MM.1S (cell line): ENCODE data around the gene GMPPA.
A peak's percentile ranks its signal among the peaks of the same experiment; 100 is the strongest.

Source experiments
- DNase-seq: peaks from one replicate; pipeline ENCODE4 v3.0.0-alpha.2; 2015
- H2AFZ ChIP-seq: fragments of 300-600 bp; sonication (generic); 2 replicates; pipeline ENCODE4 v1.6.0; 2016; ENCODE audit warnings: antibody characterized with exemption, low read length
- H3F3A ChIP-seq: fragments of 300-600 bp; sonication (generic); 2 replicates; pipeline ENCODE4 v1.6.1; 2016; ENCODE audit warnings: mild to moderate bottlenecking, antibody characterized with exemption, low read length, moderate library complexity, mixed read lengths; ENCODE audit not compliant: insufficient read depth
- H3K27ac ChIP-seq: fragments of 300-600 bp; sonication (generic); 2 replicates; pipeline ENCODE4 v1.5.1; 2016; ENCODE audit warnings: mild to moderate bottlenecking, low read length
- H3K27me3 ChIP-seq: fragments of 300-600 bp; sonication (generic); replicated peaks from 2 replicates; pipeline ENCODE4 v1.6.0; 2016; ENCODE audit warnings: low read length; ENCODE audit not compliant: insufficient read depth
- H3K36me3 ChIP-seq: fragments of 300-600 bp; sonication (generic); replicated peaks from 2 replicates; pipeline ENCODE4 v1.6.1; 2016; ENCODE audit warnings: mild to moderate bottlenecking, low read length, mixed read lengths; ENCODE audit not compliant: insufficient read depth
- H3K4me1 ChIP-seq: fragments of 300-600 bp; sonication (generic); 2 replicates; pipeline ENCODE4 v1.6.1; 2016; ENCODE audit warnings: low read length, mixed read lengths
- H3K4me2 ChIP-seq: fragments of 300-600 bp; sonication (generic); 2 replicates; pipeline ENCODE4 v1.6.0; 2016; ENCODE audit warnings: low read depth, low read length
- H3K4me3 ChIP-seq: fragments of 300-600 bp; sonication (generic); 2 replicates; pipeline ENCODE4 v1.5.1; 2016; ENCODE audit warnings: low read length, mixed read lengths
- H3K79me2 ChIP-seq: fragments of 300-600 bp; sonication (generic); 2 replicates; pipeline ENCODE4 v1.6.1; 2016; ENCODE audit warnings: mixed run types, low read length, mixed read lengths
- H3K9ac ChIP-seq: fragments of 300-600 bp; sonication (generic); 2 replicates; pipeline ENCODE4 v1.6.1; 2016; ENCODE audit warnings: low read length, mixed read lengths
- H3K9me2 ChIP-seq: fragments of 300-600 bp; sonication (generic); replicated peaks from 2 replicates; pipeline ENCODE4 v1.6.1; 2016; ENCODE audit warnings: mild to moderate bottlenecking, low read length, mixed read lengths; ENCODE audit not compliant: insufficient read depth
- H3K9me3 ChIP-seq: fragments of 300-600 bp; sonication (generic); replicated peaks from 2 replicates; pipeline ENCODE4 v1.6.1; 2016; ENCODE audit warnings: mild to moderate bottlenecking, low read length, mixed read lengths; ENCODE audit not compliant: insufficient read depth
- H4K20me1 ChIP-seq: fragments of 300-600 bp; sonication (generic); 2 replicates; pipeline ENCODE4 v1.6.1; 2016; ENCODE audit warnings: mild to moderate bottlenecking, low read length, moderate library complexity, mixed read lengths; ENCODE audit not compliant: insufficient read depth
- EZH2 ChIP-seq: fragments of 300-600 bp; sonication (generic); optimal IDR thresholded peaks from 2 replicates; pipeline ENCODE3; 2017; ENCODE audit warnings: low read depth, mild to moderate bottlenecking, antibody characterized with exemption, low read length, mixed read lengths
- EZH2phosphoT487 ChIP-seq: fragments of 300-600 bp; sonication (generic); IDR thresholded peaks from 2 replicates; pipeline ENCODE4 v1.6.1; 2018; ENCODE audit warnings: antibody characterized with exemption, low read length
- TF ChIP-seq, protein P1 (sequence below): fragments of 300-600 bp; sonication (generic); IDR thresholded peaks from 2 replicates; pipeline ENCODE4 v1.5.1; 2016; ENCODE audit warnings: antibody characterized with exemption, low read length, mixed read lengths

GMPPA gene

DNA sequence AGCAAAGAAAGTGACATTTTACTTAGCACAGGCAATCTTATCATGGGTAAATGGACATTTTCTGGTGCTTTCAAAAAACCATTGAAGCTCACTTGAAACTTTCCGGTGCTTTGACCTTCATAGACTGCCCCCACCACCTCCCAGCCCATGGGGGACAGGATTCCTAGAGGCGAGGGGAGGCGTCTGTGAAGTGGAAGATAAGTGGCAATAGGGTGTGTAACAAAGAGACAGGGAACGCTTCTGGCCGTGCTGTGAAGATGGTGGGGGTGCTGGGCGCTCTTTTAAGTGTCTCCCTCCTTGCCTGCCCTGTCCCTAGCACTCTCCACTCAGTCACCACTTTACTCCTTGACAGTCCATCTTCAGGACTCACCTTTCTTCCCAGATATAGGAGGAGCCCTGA lies 23.4 kb upstream of the GMPPA start:
- no peaks in the 10 kb centered on the region for H4K20me1 ChIP-seq
- H3K9me3 ChIP-seq: no peaks in the 10 kb centered on the region
- H3K9ac ChIP-seq: no peak overlapping the region
- H3K27ac ChIP-seq: no peak overlapping the region
- H3K27me3 ChIP-seq: peaks cover 88% of the 10 kb centered on the region
- no peaks in the 10 kb centered on the region for H3K9me2 ChIP-seq
- no peak for DNase-seq
- H3K36me3 ChIP-seq: no peaks in the 10 kb centered on the region
- no peak overlapping the region for H3K4me2 ChIP-seq
- no peak overlapping the region for H3K4me3 ChIP-seq
- no peaks in the 10 kb centered on the region for H3K79me2 ChIP-seq
- TF ChIP-seq, protein P1, sequence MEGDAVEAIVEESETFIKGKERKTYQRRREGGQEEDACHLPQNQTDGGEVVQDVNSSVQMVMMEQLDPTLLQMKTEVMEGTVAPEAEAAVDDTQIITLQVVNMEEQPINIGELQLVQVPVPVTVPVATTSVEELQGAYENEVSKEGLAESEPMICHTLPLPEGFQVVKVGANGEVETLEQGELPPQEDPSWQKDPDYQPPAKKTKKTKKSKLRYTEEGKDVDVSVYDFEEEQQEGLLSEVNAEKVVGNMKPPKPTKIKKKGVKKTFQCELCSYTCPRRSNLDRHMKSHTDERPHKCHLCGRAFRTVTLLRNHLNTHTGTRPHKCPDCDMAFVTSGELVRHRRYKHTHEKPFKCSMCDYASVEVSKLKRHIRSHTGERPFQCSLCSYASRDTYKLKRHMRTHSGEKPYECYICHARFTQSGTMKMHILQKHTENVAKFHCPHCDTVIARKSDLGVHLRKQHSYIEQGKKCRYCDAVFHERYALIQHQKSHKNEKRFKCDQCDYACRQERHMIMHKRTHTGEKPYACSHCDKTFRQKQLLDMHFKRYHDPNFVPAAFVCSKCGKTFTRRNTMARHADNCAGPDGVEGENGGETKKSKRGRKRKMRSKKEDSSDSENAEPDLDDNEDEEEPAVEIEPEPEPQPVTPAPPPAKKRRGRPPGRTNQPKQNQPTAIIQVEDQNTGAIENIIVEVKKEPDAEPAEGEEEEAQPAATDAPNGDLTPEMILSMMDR: no peak
- TF ChIP-seq EZH2phosphoT487 (no peak), EZH2 (no peak)
- H2AFZ ChIP-seq: no peak overlapping the region
- no peaks in the 10 kb centered on the region for H3K4me1 ChIP-seq
- no peaks in the 10 kb centered on the region for H3F3A ChIP-seq

DNA sequence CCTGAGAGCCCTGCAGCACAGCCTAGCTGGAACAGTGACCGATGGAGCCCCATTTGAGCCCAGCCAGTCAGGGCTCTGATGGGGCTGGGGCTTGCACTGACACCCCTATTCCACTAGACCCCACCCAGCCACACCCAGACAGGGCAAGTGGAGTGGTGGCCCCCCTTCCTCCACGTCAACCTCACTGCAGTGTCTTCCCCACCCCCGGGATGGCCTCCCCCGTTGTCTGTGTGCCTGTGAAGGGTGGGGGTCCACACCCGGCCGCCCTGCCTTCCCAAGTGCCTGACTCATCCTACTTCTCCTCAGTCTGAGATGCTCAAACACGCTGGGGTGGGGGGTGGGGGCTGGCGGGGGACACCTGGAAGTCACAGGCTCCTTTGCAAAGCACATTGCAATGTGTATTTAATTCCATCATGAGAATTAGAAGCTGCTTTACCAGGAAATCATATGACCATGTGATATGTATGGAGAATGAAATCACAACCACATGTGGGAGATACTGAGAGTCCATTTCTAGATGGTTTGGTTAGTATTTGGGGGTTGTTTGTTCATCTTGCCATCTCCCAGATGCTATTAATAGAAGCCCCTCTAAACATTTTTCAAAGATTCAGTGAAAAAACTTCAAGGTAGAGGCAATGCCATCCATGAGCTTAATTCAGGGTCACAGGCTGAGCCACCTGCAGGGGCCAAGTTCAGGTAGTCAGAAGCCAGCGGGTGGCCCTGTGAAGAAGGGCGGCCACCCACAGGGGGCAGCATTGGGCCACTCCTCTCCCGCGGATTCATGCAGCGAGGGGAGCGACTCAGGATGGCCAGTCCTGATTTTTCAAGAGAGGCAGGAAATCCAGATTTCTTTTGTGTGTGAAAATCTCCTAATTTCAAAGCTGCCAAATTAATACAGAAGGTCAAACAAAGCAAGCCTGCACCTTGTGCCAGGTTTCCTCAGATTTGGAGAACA lies 22.7 kb upstream of the GMPPA start:
- Histone ChIP-seq H3F3A (no peaks in the 10 kb centered on the region), H3K36me3 (no peaks in the 10 kb centered on the region), H3K4me2 (no peak overlapping the region), H3K9me3 (no peaks in the 10 kb centered on the region), H2AFZ (no peak overlapping the region), H3K27me3 (peaks cover 88% of the 10 kb centered on the region), H3K4me1 (no peaks in the 10 kb centered on the region), H3K27ac (no peak overlapping the region), H4K20me1 (no peaks in the 10 kb centered on the region), H3K9me2 (no peaks in the 10 kb centered on the region), H3K9ac (no peak overlapping the region), H3K79me2 (no peaks in the 10 kb centered on the region), H3K4me3 (no peak overlapping the region)
- peak; percentile 48 for DNase-seq
- TF ChIP-seq, protein P1: peak; percentile 88
- no peak for TF ChIP-seq EZH2

DNA sequence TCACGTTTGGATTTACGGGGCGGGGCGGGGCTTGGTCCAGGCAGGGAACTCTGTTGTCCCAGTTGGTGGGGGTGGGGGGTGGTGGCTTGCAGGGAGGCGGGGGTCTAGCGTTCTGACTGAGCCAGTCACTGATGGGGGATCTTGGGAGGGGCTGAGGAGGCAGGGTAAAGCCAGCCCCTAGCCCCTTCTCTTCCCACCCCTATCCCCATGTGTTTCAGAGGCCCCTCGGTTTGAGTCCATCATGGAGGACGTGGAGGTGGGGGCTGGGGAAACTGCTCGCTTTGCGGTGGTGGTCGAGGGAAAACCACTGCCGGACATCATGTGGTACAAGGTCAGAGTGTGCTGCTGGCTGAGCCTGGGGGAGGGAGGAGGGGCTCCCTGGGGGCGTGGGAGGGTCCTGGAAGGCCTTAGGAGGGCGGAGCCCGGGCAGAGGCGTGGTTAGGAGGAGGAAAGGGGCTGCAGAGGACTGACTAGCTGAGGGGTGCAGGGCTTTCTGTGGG lies 22.0 kb upstream of the GMPPA start:
- H2AFZ ChIP-seq: no peak overlapping the region
- H3K27me3 ChIP-seq: peaks cover 88% of the 10 kb centered on the region
- no peak for DNase-seq
- no peaks in the 10 kb centered on the region for H3K79me2 ChIP-seq
- H3K9me2 ChIP-seq: no peaks in the 10 kb centered on the region
- H4K20me1 ChIP-seq: no peaks in the 10 kb centered on the region
- H3K4me3 ChIP-seq: no peak overlapping the region
- no peaks in the 10 kb centered on the region for H3K36me3 ChIP-seq
- no peaks in the 10 kb centered on the region for H3F3A ChIP-seq
- H3K4me1 ChIP-seq: no peaks in the 10 kb centered on the region
- no peak overlapping the region for H3K27ac ChIP-seq
- no peaks in the 10 kb centered on the region for H3K9me3 ChIP-seq
- no peak for TF ChIP-seq EZH2phosphoT487
- TF ChIP-seq EZH2: no peak
- TF ChIP-seq, protein P1: no peak
- no peak overlapping the region for H3K9ac ChIP-seq
- H3K4me2 ChIP-seq: no peak overlapping the region
